Embryonic facial prominence (tissue), 1 donor: ENCODE results near the gene TLNRD1.
"Not testable (repeated sequence)": the region's sequence is repeated elsewhere in the genome, so short reads cannot be mapped to it uniquely, and the experiment has no call there.

Experiments used
- DNase-seq: peaks from one replicate; pipeline ENCODE4 v3.0.0-alpha.2; 2016; ENCODE audit errors: extremely low spot score

Gene TLNRD1

DNA sequence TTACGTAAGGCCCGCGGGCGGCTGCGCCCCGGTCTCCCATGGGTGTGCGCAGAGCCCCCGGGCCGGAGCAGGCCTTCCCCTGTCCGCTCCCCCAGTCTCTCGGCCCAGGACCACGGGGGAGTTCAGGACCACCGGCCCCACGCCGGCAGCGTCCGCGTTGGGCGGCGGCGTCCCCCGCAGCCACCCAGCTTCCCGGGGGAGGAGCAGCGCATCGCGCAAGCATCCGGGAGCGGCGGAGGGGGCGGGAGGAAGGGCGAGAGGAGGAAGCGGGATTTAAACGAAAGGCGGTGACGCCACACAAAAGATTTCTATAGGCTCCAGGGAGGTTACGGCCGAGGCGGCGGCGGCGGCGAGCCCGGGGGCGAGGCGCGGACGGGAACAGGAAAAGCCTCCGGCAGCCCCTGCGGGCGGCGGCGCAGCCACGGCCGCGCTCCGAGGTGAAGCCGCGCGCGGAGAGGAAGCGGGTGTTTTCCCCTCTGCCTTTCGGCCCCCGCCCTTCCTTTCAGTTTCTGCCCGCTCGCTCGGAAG is at the start of gene TLNRD1:
TLNRD1 (plus strand) TSS at position 300 of the 528 bp plus-strand sequence. CDS start 1,349 bp downstream, outside the sequence.
- DNase-seq: peak; percentile 82

DNA sequence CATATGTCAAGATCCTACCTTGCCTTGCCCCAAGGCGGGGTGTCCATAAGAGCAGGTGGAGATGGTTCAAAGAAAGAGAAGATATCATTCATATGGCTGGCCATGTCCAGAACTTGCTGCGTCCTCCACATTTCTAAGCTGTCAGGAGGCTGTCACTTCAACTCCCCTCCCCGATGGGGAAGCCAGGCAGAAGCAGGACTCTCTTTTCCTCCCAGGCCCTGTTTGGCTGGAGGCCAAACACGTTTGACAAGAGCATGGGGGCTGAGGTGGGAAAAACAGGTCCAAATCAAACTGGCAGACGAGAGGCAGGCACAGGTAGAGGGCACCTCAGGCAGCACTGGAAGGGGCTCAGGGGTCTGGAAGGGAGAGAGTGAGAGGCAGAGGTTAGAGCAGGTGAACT is 48.8 kb upstream of the TLNRD1 start:
- DNase-seq: no peak

DNA sequence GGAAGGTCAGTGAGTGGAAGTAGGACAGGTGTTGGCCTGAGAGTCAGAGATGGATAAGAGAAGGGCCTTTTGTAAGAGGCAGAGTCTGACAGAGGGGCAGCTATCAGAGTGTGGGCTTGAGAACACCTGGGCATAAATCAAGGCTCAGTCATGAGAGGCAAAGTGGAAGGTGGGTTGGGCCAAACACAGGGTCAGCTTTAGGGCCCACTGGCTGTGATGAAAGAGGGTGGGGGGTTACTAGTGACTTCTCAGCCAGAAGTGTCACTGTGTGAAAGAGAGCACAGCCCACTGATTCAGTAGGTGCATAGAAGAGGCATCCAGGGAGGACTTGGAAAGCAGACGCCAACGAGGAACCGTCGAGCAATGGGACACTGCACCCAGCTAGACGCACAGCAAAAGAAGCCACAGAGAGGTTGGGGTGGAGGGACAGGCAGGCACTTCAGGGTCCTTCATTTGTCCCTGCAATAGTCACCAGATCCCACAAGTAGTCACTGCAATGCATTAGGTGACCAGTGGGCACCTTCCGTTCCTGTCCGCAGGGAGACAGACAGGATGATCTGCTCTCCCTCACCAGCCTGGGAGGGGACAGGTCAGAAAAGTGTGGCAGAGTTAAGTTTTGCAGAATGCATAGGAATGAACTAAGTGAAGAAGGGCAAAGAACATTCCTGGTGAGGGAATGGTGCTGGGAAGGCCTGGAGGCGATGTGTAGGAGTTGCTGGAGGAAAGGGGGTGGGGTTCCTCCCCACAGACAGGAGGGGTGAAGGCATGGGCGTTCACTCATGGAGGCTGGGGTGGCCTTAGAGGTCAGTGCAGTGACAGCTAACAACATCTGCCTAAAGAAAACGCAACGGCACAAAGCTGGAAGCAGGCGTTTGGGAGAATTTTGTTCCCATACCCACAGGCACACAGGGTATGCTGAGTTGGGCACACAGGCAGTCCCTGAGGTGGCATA is 47.4 kb upstream of the TLNRD1 start:
- no peak for DNase-seq

DNA sequence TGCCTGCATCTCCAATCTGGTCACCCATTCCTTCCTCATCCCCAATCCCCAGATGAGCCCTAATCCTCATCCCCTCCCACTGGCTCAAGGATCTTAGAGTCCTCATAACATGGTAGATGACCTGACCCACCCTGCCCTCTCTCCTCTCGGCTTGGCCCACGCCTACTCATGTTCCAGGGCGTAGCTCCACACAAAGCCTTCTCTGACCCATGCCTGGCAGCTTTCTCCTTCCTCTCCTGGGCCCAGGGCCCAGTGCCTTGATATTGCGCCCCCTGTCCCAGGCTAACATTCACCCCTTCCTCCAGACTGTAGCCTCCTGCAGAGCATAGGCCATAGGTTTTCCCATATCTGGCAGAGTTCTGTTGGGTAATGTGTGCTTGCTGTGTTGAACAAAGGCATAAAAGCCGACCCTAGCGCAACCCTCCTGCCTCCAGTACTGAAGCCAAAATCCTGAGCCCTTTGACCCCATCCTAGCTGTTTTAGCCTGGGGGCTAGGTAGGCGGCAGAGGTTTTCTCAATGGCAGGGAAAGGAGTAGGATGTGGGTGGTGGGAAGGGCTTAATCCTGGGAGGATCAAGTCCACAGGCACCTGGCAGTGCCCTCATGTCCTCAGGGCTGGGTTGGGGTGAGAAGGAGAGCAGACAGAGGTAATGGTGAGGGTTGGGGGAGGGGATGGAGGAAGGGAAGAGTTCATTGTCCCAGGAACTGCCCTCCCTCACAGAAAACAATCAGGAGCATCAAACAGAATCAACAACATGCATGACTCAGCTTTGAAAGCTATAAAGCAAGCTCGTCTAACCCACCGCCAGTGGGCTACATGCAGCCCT is 46.6 kb upstream of the TLNRD1 start:
- DNase-seq: no peak

DNA sequence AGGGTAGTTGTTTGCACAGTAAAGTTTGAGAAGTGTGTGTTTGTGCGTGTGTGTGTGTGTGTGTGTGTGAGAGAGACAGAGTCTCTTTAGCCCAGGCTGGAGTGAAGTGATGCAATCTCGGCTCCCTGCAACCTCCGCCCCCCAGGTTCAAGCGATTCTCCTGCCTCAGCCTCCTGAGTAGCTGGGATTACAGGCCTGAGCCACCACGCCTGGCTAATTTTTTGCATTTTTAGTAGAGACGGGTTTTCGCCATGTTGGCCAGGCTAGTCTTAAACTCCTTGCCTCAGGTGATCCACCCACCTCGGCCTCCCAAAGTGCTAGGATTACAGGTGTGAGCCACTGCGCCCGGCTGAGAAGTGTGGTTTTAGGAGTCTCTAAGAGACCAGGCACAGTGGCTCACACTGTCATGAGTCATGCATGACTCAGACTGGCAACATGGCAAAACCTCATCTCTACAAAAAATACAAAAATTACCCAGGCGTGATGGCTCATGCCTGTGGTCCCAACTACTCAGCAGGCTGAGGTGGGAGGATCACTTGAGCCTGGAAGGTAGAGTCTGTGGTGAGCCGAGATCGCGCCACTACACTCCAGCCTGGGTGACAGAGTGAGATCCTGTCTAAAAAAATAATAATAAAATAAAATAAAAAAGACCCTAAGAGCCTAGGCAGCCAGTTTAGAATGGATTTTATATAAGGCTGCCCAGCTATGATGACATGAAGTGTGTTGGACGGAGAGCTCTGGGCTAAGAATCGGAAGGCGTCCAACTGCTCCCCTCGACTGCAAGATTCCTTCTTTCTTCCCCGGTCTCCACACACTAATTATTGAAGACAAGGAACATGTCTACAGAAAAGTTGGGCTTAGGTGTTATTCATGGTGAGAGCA is 44.9 kb upstream of the TLNRD1 start:
- not testable (repeated sequence) for DNase-seq

DNA sequence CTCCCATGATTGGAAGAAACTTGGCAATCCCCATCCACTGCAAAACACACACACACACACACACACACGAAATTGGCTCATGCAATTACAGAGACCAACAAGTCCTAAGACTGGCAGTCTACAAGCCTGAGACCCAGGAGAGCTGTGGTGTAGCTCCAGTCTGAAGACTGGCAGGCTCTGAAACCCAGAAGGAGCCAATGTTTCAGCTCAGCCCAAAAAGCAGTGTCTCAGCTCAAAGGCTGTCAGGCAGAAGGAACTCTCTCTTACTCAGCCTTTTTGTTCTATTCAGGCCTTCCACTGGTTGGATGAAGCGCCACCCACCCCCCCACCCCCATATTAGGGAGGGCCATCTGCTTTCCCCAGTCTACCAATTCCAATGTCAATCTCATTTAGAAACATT is 43.2 kb upstream of the TLNRD1 start:
- no peak for DNase-seq

DNA sequence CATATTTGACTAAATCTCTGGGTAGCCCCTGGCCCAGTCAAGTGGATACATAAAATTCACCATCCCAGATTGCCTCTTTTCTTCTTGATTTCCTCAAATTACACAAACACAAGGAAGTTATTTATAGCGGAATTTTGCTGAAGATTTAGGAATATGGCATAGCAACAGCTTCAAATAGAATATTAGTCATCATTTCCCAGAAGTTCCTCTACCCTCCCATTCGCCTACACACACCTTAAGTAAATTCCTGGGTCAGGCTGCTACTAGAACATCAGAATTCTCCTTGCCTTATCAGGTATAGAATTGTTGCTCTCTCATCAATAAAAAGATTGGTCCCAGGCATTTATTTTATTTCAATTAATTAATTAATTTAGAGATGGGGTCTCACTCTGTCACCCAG is 42.7 kb upstream of the TLNRD1 start:
- no peak for DNase-seq

DNA sequence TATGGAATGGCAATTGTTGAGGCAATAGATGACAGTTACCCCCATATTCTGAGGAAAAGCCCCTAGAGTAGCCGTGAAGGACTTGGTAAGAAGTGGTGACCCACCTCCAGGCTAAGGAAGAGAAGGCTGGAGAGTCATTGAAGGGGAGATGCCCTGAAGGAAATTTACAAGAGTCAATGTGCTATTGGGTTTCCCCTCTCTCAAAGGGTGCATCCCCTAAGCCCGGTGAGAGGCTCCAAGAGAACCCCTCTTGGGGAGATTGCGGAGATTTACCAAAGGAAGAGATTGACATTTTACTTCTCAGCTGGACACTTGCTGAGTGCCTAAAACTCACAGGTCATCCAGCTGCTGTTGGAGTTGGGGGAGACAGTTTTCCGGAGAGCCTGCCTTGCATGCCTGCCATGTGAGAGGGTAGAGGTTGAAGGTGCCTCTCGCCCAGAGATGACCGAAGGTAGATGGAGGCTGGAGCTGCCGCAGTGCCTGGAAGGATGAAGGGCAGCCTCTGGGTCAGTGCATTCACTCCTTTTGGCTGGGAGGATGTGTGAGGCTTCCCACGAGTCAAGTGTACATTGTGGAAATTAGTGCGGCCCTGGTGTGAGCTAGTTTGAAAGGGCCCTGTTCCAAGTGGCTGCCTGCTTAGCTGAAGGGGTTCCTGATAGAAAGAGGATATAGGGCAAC is 41.8 kb upstream of the TLNRD1 start:
- no peak for DNase-seq

DNA sequence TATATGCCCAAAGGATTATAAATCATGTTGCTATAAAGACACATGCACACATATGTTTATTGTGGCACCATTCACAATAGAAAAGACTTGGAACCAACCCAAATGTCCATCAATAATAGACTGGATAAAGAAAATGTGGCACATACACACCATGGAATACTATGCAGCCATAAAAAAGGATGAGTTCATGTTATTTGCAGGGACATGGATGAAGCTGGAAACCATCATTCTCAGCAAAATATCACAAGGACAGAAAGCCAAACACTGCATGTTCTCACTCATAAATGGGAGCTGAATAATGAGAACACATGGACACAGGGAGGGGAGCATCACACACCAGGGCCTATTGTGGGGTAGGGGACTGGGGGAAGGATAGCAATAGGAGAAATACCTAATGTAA is 35.3 kb upstream of the TLNRD1 start:
- not testable (repeated sequence) for DNase-seq

DNA sequence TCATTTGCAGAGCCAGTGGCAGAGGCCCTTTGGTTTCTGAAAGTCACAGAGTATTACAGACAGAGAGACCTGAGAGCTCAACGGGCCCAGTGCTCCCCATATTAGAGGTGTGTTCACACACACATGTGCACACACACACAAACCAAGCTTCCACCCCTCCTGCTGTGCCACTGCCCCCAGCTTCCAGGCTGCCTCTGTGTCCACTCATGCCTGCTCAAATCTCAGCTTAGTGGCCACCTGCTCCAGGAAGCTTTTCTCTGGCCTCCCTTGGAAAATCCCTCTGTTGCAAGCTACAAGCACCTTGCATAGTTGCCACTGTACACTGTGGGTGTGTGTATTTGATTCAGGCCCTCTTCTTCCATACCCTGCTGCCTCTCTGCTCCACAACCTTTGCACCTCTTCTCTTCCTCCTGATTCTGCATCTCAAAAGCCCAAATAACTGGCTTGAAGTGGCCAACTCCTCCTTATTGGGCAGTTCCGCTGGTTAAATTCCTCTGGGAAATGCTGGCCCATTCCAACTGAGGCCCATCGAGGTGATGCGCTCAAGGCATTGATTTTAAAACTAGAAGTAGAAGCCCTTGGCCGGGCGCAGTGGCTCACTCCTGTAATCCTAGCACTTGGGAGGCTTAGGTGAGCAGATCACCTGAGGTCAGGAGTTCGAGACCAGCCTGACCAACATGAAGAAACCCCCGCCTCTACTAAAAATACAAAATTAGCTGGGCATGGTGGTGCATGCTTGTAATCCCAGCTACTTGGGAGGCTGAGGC is 34.1 kb upstream of the TLNRD1 start:
- no peak for DNase-seq

DNA sequence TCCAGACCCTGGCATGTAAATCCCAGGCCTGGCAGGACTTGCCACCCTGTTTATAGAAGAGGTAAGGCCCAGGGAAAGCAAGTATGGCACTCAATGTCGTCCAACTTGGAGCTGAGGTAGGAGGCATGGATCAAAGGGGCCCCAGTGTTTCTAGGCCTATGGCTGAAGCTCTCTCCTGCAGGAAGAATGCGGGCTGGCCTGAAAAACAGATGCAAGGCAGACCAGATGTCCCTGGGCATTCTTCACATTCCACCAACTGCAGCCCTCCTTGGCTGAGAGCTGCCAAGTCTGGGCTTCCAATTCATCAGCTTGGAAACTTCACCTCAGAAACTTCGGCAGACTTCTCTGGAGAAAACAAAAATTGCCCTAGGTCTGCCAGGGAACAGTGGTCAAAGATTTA is 33.3 kb upstream of the TLNRD1 start:
- no peak for DNase-seq

DNA sequence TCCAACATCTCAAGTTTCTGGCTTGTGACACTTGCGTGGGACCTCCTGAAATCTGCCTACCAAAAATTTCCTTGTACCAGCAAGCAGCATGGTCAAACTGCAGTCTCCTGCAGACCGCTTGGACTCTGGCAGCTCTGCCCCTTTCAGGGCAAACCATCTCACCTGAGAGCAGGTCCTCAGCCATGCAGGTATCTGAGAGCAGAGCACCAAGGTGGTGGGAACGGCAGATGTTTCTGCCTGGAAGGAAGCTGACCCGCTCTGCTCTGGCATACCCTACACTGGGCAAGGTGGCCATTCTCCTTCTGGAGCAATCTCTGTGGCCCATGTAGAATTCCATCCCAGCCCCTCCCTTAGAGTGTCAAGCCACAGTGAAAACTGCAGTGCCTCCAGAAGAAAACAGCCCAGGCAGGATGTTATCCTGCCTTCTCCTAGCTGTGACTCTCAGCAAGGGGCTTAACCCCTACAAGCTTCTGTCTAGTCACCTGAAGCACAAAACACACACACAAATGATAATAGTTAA is 32.7 kb upstream of the TLNRD1 start:
- DNase-seq: no peak

DNA sequence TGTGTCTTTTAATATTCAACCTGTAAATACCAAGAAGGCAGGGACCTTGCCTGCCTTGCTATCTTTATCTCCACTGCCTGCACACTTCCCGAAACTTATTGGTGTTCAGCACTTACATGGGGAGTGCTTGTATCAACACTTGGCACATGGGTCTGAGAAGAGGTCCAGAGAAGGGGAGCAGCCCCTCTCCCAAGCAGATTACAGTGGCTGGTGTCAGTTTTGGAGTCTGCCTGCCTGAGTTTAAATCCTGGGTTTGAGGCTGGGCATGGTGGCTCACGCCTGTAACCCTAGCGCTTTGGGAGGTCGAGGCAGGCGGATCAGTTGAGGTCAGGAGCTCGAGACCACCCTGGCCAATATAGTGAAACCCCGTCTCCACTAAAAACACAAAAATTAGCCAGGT is 31.4 kb upstream of the TLNRD1 start:
- no peak for DNase-seq

DNA sequence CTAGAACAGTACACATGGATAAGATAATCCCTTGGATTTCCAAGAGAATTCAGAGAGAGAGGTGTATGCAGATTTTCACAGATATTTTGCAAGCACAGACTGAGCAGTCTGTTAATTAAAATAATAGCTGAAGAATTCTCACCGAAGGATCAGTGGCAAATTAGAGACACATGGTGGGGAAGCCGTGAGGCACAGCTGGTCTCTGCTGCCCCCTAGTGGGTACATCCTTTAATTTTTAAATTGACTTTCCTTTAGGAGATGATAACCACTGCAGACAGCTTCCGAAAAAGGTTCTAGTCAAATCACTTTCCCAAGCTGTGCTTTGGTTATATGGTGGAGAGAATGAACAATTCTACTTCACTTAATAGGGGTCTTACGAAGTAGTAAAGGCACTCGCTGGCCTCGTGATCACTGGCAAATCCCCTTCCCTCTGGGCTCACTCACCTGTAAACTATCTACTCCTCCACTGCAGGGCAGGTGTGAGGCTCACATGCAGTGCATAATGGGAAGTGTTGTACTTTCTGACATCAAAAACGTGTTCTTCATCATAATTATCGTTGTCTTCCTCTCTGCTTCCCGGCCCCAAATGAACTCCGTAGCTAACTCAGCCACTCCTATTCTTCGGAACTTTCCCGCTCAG is 30.6 kb upstream of the TLNRD1 start:
- DNase-seq: peak; percentile 56

DNA sequence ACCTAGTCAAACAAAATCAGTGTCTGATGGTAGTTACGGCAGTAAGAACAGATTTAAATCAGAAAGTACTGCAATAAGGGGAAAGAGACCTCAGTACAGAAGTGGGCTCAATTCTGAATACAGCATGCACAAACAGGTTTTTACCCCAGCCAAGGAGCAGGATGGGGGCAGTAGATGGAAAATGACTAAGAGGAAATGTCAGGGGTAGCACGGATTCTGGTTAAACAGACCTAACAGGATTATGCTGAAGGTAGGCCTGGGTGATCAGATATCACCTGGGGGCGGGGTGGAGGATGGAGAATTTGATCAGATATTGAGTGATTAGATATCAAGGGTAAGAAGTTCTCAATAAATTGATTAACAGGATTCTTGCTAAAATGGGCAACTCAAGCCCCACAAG is 30.1 kb upstream of the TLNRD1 start:
- DNase-seq: no peak

DNA sequence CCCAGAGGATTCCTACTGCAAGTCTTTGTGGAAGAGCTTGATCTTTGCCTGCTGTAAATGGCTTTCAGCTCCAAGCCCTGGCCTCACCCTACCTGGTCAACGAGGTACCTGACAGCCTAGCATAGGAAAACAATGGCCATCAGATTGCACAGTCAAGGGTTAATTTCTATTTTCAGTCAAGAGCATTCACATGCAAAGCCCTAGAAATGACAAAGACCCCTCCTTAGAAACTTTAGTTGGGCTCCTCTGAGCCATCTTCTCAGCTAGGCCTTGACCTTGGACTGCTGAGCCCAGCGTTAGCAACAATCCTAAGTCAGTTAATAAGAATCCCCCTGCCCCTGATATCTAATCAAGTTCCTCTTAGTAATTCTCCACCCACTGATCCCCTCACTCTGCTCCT is 29.6 kb upstream of the TLNRD1 start:
- DNase-seq: no peak

DNA sequence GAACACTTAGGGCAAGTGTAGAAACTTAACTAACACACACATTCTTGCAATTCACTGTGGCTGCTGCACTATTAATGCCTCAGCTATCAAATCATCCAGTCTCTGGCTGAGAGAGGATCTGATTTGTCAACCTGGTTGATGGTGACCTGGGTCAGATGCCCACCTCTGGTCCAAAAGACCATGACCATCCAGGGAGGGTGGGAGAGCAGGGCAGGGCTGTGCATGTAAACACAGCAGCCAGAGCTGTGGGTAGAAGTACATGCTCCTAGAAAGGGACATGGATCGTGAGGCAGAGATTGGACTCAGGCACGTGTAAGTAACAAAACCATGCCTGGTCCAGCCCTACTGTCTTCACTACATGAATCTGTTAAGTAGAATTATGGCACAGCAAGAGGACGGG is 28.4 kb upstream of the TLNRD1 start:
- DNase-seq: no peak

DNA sequence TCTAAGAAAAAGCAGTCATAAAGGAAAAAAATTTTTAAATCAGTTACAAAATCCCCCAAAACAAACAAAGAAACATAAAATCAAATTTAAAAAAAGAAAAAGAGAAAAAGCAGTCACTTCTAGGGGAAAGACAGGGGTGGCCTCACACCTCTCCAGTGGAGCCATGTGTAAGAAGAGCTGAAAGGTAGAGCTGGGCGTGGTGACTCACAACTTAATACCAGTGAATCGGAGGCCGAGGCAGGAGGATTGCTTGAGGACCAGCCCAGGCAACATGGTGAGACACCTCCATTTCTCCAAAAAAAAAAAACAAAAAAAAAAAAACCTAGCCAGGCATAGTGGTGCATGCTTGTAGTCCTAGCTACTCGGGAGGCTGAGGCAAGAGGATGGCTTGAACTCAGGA is 25.8 kb upstream of the TLNRD1 start:
- no peak for DNase-seq

DNA sequence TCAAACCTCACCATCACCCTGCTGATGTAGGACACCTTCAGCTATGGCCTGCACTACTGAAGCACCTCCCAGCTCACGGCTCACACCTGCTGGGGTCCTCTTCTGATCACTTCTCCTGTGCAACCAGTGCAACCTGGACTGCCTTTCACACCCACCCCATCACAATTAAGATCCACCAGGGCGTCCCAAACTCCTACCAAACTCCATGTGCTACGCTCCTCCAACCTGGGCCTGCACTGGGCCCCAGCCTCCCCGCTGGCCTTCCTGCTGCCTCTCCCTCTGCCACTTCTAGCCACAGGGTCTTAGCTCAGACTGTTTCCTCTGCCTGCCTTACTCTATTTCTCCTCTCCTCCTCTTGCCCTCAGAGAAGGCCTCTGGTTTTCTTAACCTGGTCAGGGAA is 23.9 kb upstream of the TLNRD1 start:
- no peak for DNase-seq
